Brain pericyte (primary cell): ENCODE measurements around the gene ITCH.
A peak's percentile ranks its signal among the peaks of the same experiment; 100 is the strongest.
"Not testable (repeated sequence)": the region's sequence is repeated elsewhere in the genome, so short reads cannot be mapped to it uniquely, and the experiment has no call there.

Experiments
- DNase-seq: peaks from one replicate; pipeline ENCODE4 v3.0.0-alpha.2; 2012; ENCODE audit warnings: low read depth, low spot score

ITCH gene

DNA sequence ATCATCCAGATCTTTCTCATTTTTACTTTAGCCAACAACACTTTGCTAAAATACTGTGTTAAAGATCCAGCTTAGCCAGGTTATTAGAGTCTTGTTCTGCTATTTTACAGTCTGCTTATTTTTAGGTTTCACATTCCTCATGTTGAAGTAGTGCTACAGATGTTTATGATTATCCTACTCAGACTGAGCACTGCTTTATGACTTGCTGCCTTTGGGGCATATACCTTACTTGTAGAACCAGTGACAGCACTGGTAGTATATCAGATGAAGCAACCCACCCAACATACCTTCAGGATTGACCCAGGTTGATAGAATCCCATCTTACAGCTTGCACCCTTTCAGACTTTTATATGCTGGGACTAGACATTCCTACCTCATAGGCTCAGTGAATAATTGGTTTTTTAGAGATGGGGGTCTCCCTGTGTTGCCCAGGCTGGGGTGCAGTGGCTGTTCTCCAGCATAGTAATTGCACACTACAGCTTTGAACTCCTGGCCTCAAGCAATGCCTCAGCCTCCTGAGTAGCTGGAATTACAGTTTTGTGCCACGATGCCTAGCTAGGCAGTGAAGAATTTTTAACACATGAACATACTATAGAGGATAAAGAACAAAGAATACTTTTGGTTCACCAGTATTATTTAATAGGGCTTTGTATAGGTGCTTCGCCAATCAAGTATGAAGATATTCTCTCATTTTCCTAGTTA, 89.4 kb downstream of the ITCH start:
- DNase-seq, result no peak

GRCh38 chr20:34458631-34459030, 95.6 kb downstream of the ITCH start:
- no peak for DNase-seq

DNA sequence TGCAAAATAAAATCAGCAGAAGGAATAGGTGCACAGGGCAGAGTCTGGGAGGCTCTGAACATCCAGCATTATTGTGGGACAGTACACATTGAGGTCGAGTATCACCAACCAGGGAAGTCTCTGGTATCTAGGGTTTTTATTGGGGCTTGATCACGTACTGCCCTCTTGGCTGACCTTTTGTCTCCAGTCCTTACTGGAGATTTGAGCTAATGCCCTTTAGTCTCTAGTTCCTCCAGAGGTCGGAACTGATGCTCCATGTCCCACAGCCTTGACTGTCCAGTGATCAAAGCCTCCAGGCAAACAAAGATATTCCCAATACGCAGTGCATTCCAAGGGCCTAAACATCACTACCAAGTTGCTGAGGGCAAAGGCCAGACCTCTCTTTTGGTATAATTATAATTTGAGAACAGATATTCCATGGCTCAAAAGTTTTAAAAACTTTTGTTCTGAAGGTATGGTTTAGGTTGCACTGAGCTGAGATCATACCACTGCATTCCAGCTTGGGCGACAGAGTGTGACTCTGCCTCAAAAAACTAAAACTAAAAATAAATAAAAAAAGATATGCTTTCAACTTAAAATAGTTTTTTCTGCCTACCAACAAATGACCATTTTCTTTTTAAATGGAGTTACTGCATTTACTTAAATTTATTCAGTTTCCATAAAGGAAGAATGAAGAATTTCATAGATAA, 96.3 kb downstream of the ITCH start:
- DNase-seq, result no peak

- no peak for DNase-seq
These were observed 98.7 kb downstream of the ITCH start for GRCh38 chr20:34461779-34462087.

- no peak for DNase-seq
These were observed 105.9 kb downstream of the ITCH start for GRCh38 chr20:34468951-34469350.

DNA sequence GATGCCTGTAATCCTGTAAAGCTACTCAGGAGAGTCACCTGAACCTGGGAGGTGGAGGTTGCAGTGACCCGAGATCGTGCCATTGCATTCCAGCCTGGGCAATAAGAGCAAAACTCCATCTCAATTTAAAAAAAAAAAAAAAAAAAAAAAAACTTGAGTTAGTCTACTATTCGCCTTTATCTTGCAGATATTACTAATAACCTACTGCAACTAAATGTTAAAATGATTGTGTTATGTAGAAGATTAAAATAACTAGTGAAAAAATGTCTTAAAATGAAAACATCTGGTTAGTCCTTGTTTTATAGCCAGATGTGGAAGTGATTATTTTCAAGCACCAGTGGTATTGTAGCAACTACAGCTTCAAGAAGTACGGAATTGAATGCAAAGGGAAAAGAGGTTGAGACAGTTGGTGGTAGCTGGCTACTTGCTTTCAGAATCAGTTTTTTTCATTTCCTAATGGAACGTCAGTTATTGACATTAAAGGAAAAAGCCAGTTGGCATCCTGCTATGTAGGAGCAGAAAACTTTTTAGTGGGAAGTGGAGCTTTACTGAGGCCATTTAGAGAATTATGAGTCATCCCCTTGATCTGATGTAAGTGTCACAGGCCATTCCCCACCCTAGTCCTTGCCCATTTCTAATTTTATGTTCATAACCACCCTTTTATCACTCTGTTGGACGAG, 109.3 kb downstream of the ITCH start:
- DNase-seq, result peak; percentile 6

- DNase-seq, result no peak
These were observed 110.3 kb downstream of the ITCH start for GRCh38 chr20:34473262-34473883.

DNA sequence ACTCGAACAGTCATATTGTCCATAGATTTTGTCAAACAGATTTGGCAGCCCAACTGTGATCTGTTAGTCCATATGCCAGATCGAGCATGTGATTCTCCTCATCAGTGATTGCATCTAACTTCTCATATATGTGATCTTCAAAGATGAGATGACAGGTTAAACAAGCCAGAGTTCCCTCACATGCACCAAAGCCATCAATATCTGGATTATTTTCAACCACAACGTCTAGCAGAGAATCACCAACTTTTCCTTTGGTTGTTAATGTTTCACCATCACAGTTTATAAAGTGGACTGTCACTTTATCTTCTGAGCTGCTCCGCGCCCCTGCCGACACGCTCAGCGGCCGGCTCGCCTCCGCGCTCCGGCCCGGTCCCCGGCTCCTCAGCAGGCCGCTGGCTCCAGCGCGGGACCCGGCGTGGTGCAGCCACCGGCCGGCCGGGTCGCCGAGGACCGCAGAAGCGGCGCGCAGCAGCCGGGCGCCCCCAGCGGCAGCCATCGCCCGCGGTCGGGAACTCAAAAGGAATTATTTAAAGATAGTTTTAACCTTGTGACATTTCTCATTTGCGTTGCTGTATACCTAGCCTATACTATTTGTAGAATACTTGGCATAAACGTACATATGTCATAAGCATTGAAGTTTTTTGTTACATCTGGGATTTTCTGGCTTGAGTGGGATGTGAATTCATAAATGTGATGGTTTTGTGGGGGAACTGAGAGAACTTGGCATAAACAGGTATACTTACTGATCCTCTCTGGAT, 113.1 kb downstream of the ITCH start:
- no peak for DNase-seq

- DNase-seq, result no peak
These were observed 116.6 kb downstream of the ITCH start for GRCh38 chr20:34479627-34480026.

- DNase-seq, result not testable (repeated sequence)
These were observed 119.1 kb downstream of the ITCH start for GRCh38 chr20:34482154-34482553.

- not testable (repeated sequence) for DNase-seq
These were observed 120.6 kb downstream of the ITCH start for GRCh38 chr20:34483585-34484220.

DNA sequence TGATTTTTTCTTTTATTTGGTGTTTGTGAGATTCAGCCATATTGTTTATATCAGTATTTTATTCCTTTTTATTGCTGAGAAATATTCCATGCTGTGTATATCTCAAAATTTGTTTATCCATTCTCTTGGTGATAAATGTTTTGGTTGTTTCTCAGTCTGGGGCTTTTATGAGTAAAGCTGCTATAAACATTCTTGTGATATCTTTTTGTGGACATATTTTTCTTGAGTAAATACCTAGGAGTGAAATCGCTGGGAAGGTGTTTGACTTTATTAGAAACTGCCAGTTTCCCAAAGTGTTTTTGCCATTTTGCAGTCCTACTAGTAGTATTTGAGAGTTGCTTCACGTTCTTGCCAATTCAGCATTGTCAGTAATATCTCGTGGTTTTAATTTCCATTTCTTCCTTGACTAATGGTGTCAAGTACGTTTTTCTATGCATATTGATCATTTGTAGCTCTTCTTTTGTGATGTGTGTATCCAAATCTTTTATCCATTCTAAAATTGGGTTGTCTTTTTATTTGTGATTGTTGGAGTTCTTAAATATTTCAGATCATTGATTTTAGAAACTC, 122.1 kb downstream of the ITCH start:
- no peak for DNase-seq

GRCh38 chr20:34491226-34491931, 128.3 kb downstream of the ITCH start:
- no peak for DNase-seq

DNA sequence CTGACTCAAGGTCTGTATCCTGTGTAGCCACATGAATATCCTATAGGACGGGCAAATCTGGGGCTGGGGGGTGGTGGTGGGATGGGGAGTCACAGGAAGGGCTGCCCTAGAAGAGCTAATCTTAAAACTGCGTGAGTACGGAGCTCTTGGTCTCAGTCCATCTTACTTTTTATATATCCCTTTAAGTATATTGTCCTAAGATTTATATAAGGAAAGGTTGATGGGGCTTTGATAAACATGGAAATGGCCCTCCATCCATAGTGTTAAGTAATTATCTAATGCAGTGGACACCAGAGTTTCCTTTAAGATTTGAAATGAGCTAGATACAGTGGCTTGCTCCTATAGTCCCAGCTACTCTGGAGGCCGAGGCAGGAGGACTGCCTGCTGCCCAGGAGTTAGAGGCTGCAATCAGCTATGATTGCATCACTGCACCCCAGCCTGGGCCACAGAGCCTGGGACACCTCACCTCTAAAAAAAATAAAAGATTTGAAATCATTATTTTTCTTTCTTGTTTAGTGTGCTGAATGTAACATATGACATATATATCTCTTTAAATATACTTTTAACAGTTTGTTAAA, 128.9 kb downstream of the ITCH start:
- no peak for DNase-seq

GRCh38 chr20:34493646-34494045, 130.6 kb downstream of the ITCH start:
- no peak for DNase-seq

GRCh38 chr20:34495307-34495706, 132.2 kb downstream of the ITCH start:
- no peak for DNase-seq

GRCh38 chr20:34495916-34496315, 132.8 kb downstream of the ITCH start:
- no peak for DNase-seq

DNA sequence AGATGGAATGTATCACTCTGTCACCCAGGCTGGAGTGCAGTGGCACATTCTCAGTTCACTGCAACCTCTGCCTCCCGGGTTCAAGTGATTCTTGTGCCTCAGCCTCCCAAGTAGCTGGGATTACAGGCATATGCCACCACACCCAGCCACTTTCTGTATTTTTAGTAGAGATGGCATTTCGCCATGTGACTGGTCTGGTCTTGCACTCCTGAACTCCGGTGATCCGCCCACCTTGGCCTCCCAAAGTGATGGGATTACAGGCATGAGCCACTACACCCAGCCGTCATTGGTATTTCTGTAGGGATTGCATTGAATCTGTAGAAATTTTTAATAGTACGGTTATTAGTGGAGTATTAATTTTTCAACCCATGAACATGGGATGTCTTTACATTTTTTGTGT, 134.5 kb downstream of the ITCH start:
- not testable (repeated sequence) for DNase-seq

DNA sequence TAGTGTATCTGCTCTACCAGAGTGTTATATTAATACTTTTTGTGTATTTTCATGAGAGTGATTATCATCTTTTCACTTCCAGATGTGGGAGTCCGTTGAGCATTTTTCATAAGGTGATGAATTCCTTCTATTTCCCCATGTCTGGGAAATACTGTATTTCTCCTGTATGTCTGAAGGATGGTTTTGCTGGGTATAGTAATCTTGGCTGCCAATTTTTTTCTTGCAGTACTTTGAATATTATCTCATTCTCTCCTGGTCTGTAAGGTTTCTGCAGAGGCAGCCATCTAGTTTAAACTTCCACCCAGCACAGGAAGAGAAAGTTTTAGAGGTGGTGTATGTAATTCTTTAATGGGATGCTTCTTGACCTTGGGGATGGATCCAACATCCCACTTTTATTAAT, 137.8 kb downstream of the ITCH start:
- DNase-seq, result no peak

DNA sequence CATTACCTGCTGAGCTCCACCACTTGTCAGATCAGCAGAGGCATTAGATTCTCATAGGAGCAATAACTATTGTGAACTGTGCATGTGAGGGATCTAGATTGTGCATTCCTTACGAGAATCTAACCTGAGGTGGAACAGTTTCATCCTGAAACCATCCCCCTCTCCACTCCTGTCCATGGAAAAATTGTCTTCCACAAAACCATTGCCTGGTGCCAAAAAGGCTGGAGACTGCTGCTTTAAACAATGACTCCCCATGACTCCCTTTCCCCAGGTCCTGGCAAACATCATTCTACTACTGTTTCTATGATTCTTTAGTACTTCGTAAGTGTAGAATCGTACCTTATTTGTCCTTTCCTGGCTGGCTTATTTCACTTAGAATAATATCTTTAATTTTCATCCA, 143.4 kb downstream of the ITCH start:
- DNase-seq, result no peak
